Vagina (tissue), 2 donors: ENCODE results near the gene TDRD3.

Experiments used
- POLR2A ChIP-seq, 2 donors: fragments of 450-650 bp; IDR thresholded peaks; one replicate each; pipeline ENCODE4 v1.6.1; 2017; ENCODE audit warnings: antibody characterized with exemption in 2 of 2, mild to moderate bottlenecking in 2 of 2, moderate library complexity in 2 of 2
- POLR2AphosphoS5 ChIP-seq, 2 donors: sonication (generic); formaldehyde crosslinking; IDR thresholded peaks; one replicate each; pipeline ENCODE4 v1.9.0; 2017; ENCODE audit warnings: antibody characterized with exemption in 2 of 2, mild to moderate bottlenecking in 2 of 2, low read depth in 1 of 2; ENCODE audit not compliant: insufficient read depth in 1 of 2
- TF ChIP-seq, protein P1 (sequence below), 3 experiments: fragments of 450-650 bp in 2 of 3; fragments of 200-600 bp in 1 of 3; sonication (generic) in 1 of 3; IDR thresholded peaks; one replicate each; pipeline ENCODE4 v1.5.1; 2017 to 2019; ENCODE audit warnings: antibody characterized with exemption in 3 of 3, mild to moderate bottlenecking in 2 of 3, moderate library complexity in 2 of 3

DNA sequence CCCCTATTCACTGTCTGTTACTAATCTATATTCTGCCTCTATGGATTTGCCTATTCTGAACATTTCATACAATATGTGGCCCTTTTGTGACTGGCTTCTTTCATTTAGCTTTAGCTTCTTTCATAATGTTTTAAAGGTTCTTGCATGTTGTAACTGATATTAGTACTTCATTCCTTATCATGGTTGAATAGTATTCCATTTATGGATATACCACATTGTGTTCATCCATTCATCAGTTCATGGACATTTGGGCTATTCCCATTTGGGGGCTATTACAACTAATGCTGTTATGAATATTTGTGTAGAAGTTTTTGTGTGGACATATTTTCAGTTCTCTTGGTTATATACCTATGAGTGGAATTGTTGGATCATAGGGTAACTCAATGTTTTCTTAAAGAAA lies 44.4 kb upstream of the TDRD3 start:
- TF ChIP-seq POLR2AphosphoS5 (IDR thresholded peaks at IDR 0.05; ENCODE audit: insufficient read depth in 1 of 2, low read depth in 1 of 2) (no peak), POLR2A (IDR thresholded peaks at IDR 0.05) (no peak)
- TF ChIP-seq, protein P1, sequence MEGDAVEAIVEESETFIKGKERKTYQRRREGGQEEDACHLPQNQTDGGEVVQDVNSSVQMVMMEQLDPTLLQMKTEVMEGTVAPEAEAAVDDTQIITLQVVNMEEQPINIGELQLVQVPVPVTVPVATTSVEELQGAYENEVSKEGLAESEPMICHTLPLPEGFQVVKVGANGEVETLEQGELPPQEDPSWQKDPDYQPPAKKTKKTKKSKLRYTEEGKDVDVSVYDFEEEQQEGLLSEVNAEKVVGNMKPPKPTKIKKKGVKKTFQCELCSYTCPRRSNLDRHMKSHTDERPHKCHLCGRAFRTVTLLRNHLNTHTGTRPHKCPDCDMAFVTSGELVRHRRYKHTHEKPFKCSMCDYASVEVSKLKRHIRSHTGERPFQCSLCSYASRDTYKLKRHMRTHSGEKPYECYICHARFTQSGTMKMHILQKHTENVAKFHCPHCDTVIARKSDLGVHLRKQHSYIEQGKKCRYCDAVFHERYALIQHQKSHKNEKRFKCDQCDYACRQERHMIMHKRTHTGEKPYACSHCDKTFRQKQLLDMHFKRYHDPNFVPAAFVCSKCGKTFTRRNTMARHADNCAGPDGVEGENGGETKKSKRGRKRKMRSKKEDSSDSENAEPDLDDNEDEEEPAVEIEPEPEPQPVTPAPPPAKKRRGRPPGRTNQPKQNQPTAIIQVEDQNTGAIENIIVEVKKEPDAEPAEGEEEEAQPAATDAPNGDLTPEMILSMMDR (IDR thresholded peaks at IDR 0.05): no peak
